Neural progenitor cell (in vitro differentiated cells): Measurements from ENCODE around the gene MBTPS1.

Experiments
- CTCF ChIP-seq: fragments of 200-600 bp; sonication (generic); IDR thresholded peaks from 2 replicates; pipeline ENCODE4 v1.5.1; 2017; ENCODE audit warnings: antibody characterized with exemption, mild to moderate bottlenecking
- EZH2 ChIP-seq: fragments of 200-600 bp; sonication (generic); IDR thresholded peaks from 2 replicates; pipeline ENCODE4 v1.6.1; 2017; ENCODE audit warnings: antibody characterized with exemption, mild to moderate bottlenecking, moderate library complexity
- EZH2phosphoT487 ChIP-seq: fragments of 200-600 bp; sonication (generic); IDR thresholded peaks from 2 replicates; pipeline ENCODE4 v1.6.1; 2017; ENCODE audit warnings: antibody characterized with exemption

GRCh38 chr16:84043486-84044117, 73.1 kb downstream of the MBTPS1 start:
- TF ChIP-seq CTCF (no peak), EZH2 (peak; percentile 26), EZH2phosphoT487 (no peak)
